DMS114 treated with DMSO at 0.1 percent for 48 hours (cell line): ENCODE measurements around the gene SLC35D2.
"Not testable (repeated sequence)": the region's sequence is repeated elsewhere in the genome, so short reads cannot be mapped to it uniquely, and the experiment has no call there.

Experiments
- DNase-seq: peaks from one replicate; lab custom pipeline; 2025; ENCODE audit not compliant: unreplicated experiment; lab: John Stamatoyannopoulos, UW

The SLC35D2 gene

GRCh38 chr9:96361668-96362067 lies 21.8 kb downstream of the SLC35D2 start:
- no peak for DNase-seq

GRCh38 chr9:96360976-96361375 lies 22.5 kb downstream of the SLC35D2 start:
- no peak for DNase-seq

DNA sequence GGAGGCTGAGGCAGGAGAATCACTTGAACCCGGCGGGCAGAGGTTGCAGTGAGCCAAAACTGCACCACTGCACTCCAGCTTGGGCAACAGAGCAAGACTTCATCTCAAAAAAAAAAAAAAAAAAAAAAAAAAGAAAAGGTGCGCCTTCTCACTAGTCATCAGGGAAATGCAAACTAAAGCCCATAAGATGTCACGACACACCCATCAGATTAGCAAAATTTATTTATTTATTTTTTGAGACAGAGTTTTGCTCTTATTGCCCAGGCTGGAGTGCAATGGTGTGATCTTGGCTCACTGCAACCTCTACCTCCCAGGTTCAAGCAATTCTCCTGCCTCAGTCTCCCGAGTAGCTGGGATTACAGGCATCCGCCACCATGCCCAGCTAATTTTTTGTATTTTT lies 23.0 kb downstream of the SLC35D2 start:
- not testable (repeated sequence) for DNase-seq

GRCh38 chr9:96350866-96351265 lies 32.6 kb downstream of the SLC35D2 start:
- DNase-seq: no peak

- no peak for DNase-seq
These were observed 35.2 kb downstream of the SLC35D2 start for GRCh38 chr9:96348261-96348660.

DNA sequence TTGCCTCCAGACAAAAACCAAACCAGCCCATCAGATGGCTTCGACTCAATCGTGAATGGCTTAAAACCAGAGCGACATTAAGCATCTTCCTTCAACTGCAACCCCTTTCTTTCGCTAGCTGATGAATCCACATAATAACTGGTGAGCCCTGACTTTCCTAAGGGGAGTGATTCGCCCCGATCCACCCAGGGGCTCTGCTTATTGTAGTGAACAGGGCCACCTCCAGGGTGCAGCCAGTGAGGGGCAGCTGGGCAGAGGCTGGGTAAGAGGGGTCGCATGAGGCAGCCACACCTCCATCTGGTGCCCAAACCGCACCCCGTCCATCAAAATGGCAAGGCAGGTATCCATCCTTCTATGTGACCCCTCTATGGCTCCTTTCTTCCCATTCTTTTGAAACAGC lies 38.0 kb downstream of the SLC35D2 start:
- DNase-seq: no peak

- no peak for DNase-seq
These were observed 38.9 kb downstream of the SLC35D2 start for GRCh38 chr9:96344458-96345180.

- DNase-seq: no peak
These were observed 39.8 kb downstream of the SLC35D2 start for GRCh38 chr9:96343515-96344360.

DNA sequence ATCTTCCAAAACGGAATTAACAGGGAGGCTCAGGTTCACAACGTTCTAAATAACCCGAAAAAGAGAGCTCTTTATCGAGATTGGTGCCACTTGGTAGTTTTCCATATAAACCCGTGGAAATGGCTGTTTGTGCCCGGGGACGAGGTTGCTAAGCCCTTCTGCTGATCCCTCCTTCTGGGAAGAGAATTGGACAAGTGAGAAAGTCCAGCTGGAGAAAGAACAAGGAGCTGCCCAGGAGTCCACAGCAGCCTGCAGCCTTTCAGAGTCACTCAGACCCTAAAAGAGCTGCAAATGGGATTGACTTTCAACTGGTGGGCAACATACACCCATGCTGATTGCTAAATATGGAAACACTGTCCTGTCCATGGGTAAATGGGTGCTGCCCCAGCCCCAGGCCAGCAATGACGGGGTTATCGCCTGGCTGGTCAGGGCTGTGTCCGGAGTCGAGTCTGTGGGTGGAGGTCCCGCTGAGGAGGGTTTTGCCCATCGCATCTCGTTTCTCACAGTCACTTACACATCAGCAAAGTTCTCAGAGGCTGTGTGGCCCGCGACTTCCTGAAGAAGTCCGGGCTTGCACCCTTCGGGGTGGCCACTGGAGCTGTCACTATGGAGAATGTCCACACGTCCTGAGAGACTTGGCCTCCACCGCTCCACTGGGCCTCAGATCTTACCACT lies 40.8 kb downstream of the SLC35D2 start:
- DNase-seq: no peak

- DNase-seq: no peak
These were observed 42.8 kb downstream of the SLC35D2 start for GRCh38 chr9:96340707-96341106.

GRCh38 chr9:96338299-96338698 lies 45.2 kb downstream of the SLC35D2 start:
- no peak for DNase-seq

DNA sequence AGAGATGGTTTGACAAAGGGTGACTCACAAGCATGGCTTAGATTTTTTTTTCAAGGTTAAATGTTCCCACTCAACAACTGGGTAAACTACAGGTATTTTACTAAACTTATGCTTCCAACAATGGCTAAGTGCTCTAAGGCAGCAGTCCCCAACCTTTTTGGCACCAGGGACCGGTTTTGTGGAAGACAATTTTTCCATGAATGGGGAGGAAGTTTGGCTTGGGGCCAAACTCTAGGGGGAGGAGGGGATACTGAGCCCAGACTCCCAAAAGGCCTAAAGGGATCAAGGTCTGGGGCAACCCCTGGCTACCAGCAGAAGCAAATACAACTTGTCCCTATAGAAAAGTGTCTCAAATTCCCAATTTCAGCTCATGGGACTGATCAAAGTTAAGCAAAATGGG lies 49.6 kb downstream of the SLC35D2 start:
- DNase-seq: no peak

- DNase-seq: no peak
These were observed 52.1 kb downstream of the SLC35D2 start for GRCh38 chr9:96331236-96331947.

GRCh38 chr9:96327694-96328352 lies 55.7 kb downstream of the SLC35D2 start:
- DNase-seq: peak; percentile 17

GRCh38 chr9:96323169-96323568 lies 60.3 kb downstream of the SLC35D2 start:
- DNase-seq: no peak

GRCh38 chr9:96322736-96323135 lies 60.8 kb downstream of the SLC35D2 start:
- not testable (repeated sequence) for DNase-seq

- DNase-seq: not testable (repeated sequence)
These were observed 61.3 kb downstream of the SLC35D2 start for GRCh38 chr9:96322210-96322609.

DNA sequence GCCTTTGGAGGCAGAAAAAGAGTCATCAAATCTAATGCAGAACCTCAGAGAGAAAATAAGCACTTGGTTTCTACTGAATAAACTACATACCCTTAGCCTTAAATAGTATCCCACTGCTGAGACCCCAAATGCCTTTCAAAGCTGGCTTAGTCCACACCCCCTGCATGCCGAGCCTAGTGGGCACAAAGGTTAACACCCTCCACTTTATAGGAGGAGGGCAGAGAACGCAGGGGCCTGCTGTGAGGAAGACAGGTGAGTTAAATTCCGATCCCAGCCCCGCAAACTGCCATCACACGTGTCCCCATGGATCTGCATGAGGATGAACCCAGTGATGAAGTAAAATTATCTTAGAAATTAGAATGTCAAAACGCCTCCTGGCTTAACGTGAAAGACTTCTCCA lies 62.0 kb downstream of the SLC35D2 start:
- no peak for DNase-seq

DNA sequence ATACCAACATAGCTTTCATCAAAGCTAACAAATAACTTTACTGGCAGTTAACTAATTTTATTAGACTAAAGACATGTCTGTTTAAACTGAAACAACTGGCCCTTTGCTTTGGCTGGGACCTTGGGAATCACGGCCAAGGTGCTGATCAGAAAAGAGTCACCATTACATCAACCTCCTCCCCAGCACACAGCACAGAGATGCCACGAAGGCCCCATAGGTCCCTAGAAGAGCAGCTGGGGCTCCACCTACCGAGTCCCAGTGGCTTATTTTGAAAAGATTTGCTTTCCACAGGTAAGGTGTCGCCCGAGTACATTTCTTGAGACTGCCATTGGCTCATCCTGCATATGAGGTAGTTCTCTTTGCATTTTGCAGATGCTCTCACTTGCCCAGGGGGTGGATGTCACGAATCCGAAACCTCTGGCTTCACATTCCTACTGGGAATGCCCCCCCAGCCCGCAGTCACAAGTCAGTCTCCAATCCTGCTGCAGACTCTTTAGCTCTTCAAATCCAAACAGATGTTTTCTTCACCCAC lies 62.7 kb downstream of the SLC35D2 start:
- DNase-seq: no peak

GRCh38 chr9:96318921-96319565 lies 64.5 kb downstream of the SLC35D2 start:
- DNase-seq: no peak
